ENCODE measurements around the gene ME1. TPM values are rescaled to one million over a fixed set of nuclear protein-coding genes. Genes with fewer than 3 reads are reported as not detected.

The ME1 gene
- total RNA-seq, 1 experiment from 2014 or later = 7.8 TPM

GRCh38 chr6:83199863-83200225 lies 231.0 kb downstream of the ME1 start:
- DNase-seq = no peak
- no peak overlapping the region for H3K27ac Mint-ChIP-seq
- no peak overlapping the region for H3K4me3 Mint-ChIP-seq
- Histone ChIP-seq H3K14ac (ENCODE audit: insufficient read depth, low read length) (no peak overlapping the region), H3K9ac (ENCODE audit: extremely low read depth, insufficient read length, low read length) (no peak overlapping the region), H3K23me2 (ENCODE audit: insufficient read length, low read depth, low read length, poor library complexity, severe bottlenecking) (no peaks in the 10 kb centered on the region), H2BK20ac (ENCODE audit: low read depth, low read length, poor library complexity, severe bottlenecking) (no peak overlapping the region), H2BK12ac (ENCODE audit: insufficient read length, low read depth, low read length) (no peak overlapping the region), H2AK5ac (ENCODE audit: insufficient read length, low read length) (no peak overlapping the region), H4K20me1 (ENCODE audit: control insufficient read depth, insufficient read depth, insufficient read length) (no peaks in the 10 kb centered on the region), H4K91ac (ENCODE audit: insufficient read length, low read depth, low read length) (no peak overlapping the region), H3T11ph (ENCODE audit: low read length) (no peak overlapping the region), H3K4ac (ENCODE audit: low read depth, low read length) (no peak overlapping the region), H3K56ac (ENCODE audit: insufficient read length, low read depth, low read length) (no peak overlapping the region), H3K4me2 (ENCODE audit: insufficient read depth, insufficient read length, low read length) (no peak overlapping the region), H3K79me2 (ENCODE audit: insufficient read depth, low read length) (no peaks in the 10 kb centered on the region), H2AFZ (ENCODE audit: low read length) (no peak overlapping the region), H3K4me1 (ENCODE audit: insufficient read depth, low read length) (no peaks in the 10 kb centered on the region; the same call in 1 of the 2 replicates), H4K8ac (replicated peaks; ENCODE audit: insufficient read length, low read depth, low read length) (no peak overlapping the region), H2BK5ac (ENCODE audit: insufficient read length, low read length) (no peak overlapping the region), H3K27ac (ENCODE audit: insufficient read length, low read depth, low read length) (no peak overlapping the region), H3K9me3 (ENCODE audit: control insufficient read depth, low read depth, low read length) (no peaks in the 10 kb centered on the region), H3K18ac (ENCODE audit: insufficient read length, low read depth, low read length) (no peak overlapping the region), H4K5ac (ENCODE audit: insufficient read length, low read depth, low read length) (no peak overlapping the region), H2BK15ac (ENCODE audit: low read depth, low read length) (no peak overlapping the region), H3K79me1 (ENCODE audit: insufficient read depth, low read depth, low read length, poor library complexity, severe bottlenecking) (no peaks in the 10 kb centered on the region), H3K27me3 (ENCODE audit: insufficient read depth, low read length) (no peaks in the 10 kb centered on the region), H3K23ac (ENCODE audit: insufficient read length, low read depth, low read length) (no peak overlapping the region), H2BK120ac (ENCODE audit: low read depth, low read length, poor library complexity, severe bottlenecking) (no peak overlapping the region)
- TF ChIP-seq, protein P1, sequence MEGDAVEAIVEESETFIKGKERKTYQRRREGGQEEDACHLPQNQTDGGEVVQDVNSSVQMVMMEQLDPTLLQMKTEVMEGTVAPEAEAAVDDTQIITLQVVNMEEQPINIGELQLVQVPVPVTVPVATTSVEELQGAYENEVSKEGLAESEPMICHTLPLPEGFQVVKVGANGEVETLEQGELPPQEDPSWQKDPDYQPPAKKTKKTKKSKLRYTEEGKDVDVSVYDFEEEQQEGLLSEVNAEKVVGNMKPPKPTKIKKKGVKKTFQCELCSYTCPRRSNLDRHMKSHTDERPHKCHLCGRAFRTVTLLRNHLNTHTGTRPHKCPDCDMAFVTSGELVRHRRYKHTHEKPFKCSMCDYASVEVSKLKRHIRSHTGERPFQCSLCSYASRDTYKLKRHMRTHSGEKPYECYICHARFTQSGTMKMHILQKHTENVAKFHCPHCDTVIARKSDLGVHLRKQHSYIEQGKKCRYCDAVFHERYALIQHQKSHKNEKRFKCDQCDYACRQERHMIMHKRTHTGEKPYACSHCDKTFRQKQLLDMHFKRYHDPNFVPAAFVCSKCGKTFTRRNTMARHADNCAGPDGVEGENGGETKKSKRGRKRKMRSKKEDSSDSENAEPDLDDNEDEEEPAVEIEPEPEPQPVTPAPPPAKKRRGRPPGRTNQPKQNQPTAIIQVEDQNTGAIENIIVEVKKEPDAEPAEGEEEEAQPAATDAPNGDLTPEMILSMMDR (conservative IDR thresholded peaks at IDR 0.05) = no peak
- H3K9me3 Mint-ChIP-seq = no peaks in the 10 kb centered on the region
- peaks cover 10 to 26% (median 22%) of the 10 kb centered on the region in 3 experiments; a peak in 6 of 7 replicates for H3K36me3 Mint-ChIP-seq (ENCODE audit: insufficient read depth in 1 of 3, low read depth in 3 of 3)
- H3K4me1 Mint-ChIP-seq = peaks cover under 1 to 2% of the 10 kb centered on the region in 2 experiments; a peak in 1 of 4 replicates
- no peaks in the 10 kb centered on the region for H3K27me3 Mint-ChIP-seq (ENCODE audit: low read depth)
- no CpG with 5 or more reads among the region's 2 CpGs for WGBS (ENCODE audit: extremely low coverage, insufficient read length, low lambda C conversion rate)
